Astrocyte (in vitro differentiated cells and primary cell): ENCODE results near the gene MAP6D1. TPM values are rescaled to one million over a fixed set of nuclear protein-coding genes. Genes with fewer than 3 reads are reported as not detected.

ENCODE experiments used
- DNase-seq: peaks from one replicate; pipeline ENCODE4 v3.0.0-alpha.2; 2010; ENCODE audit warnings: low read depth
- FAIRE-seq: peaks from 2 replicates; lab custom pipeline; 2011; peaks lifted over from hg19 to GRCh38; lab: Jason Lieb, UNC
- H2AFZ ChIP-seq: 2 replicates; pipeline ENCODE4 v1.6.0; 2012; ENCODE audit warnings: low read depth, low read length, inconsistent platforms
- H3K27ac ChIP-seq: 2 replicates; pipeline ENCODE4 v1.5.1; 2011; ENCODE audit warnings: low read depth, low read length, inconsistent platforms
- H3K27me3 ChIP-seq: 2 replicates; pipeline ENCODE4 v1.6.0; 2011; ENCODE audit warnings: low read length, inconsistent platforms; ENCODE audit not compliant: insufficient read depth
- H3K36me3 ChIP-seq: 2 replicates; pipeline ENCODE4 v1.5.1; 2011; ENCODE audit warnings: low read length, inconsistent platforms; ENCODE audit not compliant: insufficient read depth
- H3K4me1 ChIP-seq: 2 replicates; pipeline ENCODE4 v1.5.1; 2011; ENCODE audit warnings: low read length, inconsistent platforms; ENCODE audit not compliant: insufficient read depth
- H3K4me2 ChIP-seq: 2 replicates; pipeline ENCODE4 v1.6.0; 2012; ENCODE audit warnings: low read length, inconsistent platforms
- H3K4me3 ChIP-seq: 2 replicates; pipeline ENCODE4 v1.5.1; 2011; ENCODE audit warnings: low read depth, mild to moderate bottlenecking, low read length, inconsistent platforms; ENCODE audit not compliant: insufficient read depth
- H3K79me2 ChIP-seq: 2 replicates; pipeline ENCODE4 v1.6.0; 2012; ENCODE audit warnings: mild to moderate bottlenecking, low read length, inconsistent platforms; ENCODE audit not compliant: insufficient read depth
- H3K9ac ChIP-seq: 2 replicates; pipeline ENCODE4 v1.6.0; 2012; ENCODE audit warnings: mild to moderate bottlenecking, low read length, inconsistent platforms
- H3K9me3 ChIP-seq: 2 replicates; pipeline ENCODE4 v1.5.1; 2012; ENCODE audit warnings: low read depth, mild to moderate bottlenecking, low read length, inconsistent platforms; ENCODE audit not compliant: insufficient read depth
- H4K20me1 ChIP-seq: 2 replicates; pipeline ENCODE4 v1.6.0; 2012; ENCODE audit warnings: low read length, inconsistent platforms; ENCODE audit not compliant: insufficient read depth
- H3K27ac Mint-ChIP-seq: one replicate; pipeline ENCODE4 v1.8.0; 2021; ENCODE audit warnings: mild to moderate bottlenecking, mixed read lengths; ENCODE audit not compliant: unreplicated experiment
- H3K27me3 Mint-ChIP-seq: one replicate; pipeline ENCODE4 v1.8.0; 2021; ENCODE audit warnings: low read depth, mixed read lengths; ENCODE audit not compliant: unreplicated experiment
- H3K36me3 Mint-ChIP-seq: one replicate; pipeline ENCODE4 v1.8.0; 2021; ENCODE audit warnings: low read depth, mixed read lengths; ENCODE audit not compliant: unreplicated experiment
- H3K4me1 Mint-ChIP-seq: one replicate; pipeline ENCODE4 v1.8.0; 2021; ENCODE audit warnings: low read depth, mixed read lengths; ENCODE audit not compliant: unreplicated experiment
- H3K4me3 Mint-ChIP-seq: one replicate; pipeline ENCODE4 v1.8.0; 2021; ENCODE audit warnings: mild to moderate bottlenecking, moderate library complexity, mixed read lengths; ENCODE audit not compliant: unreplicated experiment
- H3K9me3 Mint-ChIP-seq: one replicate; pipeline ENCODE4 v1.8.0; 2021; ENCODE audit warnings: mild to moderate bottlenecking, mixed read lengths; ENCODE audit not compliant: unreplicated experiment
- EZH2 ChIP-seq: IDR thresholded peaks from 2 replicates; pipeline ENCODE4 v1.6.1; 2012; ENCODE audit warnings: mild to moderate bottlenecking, low read length, inconsistent platforms; ENCODE audit not compliant: insufficient read depth
- total RNA-seq: library from RNA; stranded (reverse); gene quantifications from 2 replicates; pipeline ENCODE4 v1.2.1, GENCODE V29; 2021
- TF ChIP-seq, protein P1 (sequence below): IDR thresholded peaks from 2 replicates; pipeline ENCODE4 v1.5.1; 2011; ENCODE audit warnings: low read depth, mild to moderate bottlenecking, inconsistent platforms, low read length, moderate library complexity; ENCODE audit not compliant: insufficient read depth

Gene MAP6D1
- total RNA-seq, 1 donor from 2014 or later, result 4.6 TPM

DNA sequence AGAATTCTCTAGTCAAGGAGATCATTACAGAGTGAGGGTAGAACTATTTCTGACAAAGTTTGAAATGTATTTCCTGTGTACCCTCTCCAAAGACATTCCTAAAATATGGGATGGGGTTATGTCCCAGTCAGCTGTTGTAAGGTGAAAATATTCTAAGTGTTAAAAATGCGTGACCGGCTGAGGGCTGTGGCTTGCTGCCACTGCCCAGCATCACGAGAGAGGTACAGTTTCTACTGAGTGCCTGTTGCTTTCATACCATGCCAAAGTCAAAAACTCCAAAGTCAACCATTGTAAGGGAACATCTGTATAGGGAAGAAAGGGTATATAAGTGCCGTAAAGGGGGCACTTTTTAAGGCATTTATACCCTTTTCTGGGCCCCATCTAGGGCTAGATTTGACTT is 30.9 kb downstream of the MAP6D1 start:
- H3K27ac Mint-ChIP-seq, result no peak overlapping the region
- no peak for TF ChIP-seq EZH2
- TF ChIP-seq, protein P1, sequence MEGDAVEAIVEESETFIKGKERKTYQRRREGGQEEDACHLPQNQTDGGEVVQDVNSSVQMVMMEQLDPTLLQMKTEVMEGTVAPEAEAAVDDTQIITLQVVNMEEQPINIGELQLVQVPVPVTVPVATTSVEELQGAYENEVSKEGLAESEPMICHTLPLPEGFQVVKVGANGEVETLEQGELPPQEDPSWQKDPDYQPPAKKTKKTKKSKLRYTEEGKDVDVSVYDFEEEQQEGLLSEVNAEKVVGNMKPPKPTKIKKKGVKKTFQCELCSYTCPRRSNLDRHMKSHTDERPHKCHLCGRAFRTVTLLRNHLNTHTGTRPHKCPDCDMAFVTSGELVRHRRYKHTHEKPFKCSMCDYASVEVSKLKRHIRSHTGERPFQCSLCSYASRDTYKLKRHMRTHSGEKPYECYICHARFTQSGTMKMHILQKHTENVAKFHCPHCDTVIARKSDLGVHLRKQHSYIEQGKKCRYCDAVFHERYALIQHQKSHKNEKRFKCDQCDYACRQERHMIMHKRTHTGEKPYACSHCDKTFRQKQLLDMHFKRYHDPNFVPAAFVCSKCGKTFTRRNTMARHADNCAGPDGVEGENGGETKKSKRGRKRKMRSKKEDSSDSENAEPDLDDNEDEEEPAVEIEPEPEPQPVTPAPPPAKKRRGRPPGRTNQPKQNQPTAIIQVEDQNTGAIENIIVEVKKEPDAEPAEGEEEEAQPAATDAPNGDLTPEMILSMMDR, result no peak

GRCh38 chr3:183792976-183793375 is 32.4 kb downstream of the MAP6D1 start:
- Mint-ChIP-seq H3K36me3 (peaks cover 13% of the 10 kb centered on the region), H3K27me3 (no peaks in the 10 kb centered on the region), H3K27ac (no peak overlapping the region), H3K4me1 (no peaks in the 10 kb centered on the region), H3K9me3 (no peaks in the 10 kb centered on the region), H3K4me3 (no peak overlapping the region)
- Histone ChIP-seq H3K9ac (no peak overlapping the region), H3K79me2 (peaks cover 22% of the 10 kb centered on the region), H3K4me3 (no peak overlapping the region), H3K27me3 (no peaks in the 10 kb centered on the region), H3K4me1 (no peaks in the 10 kb centered on the region), H2AFZ (no peak overlapping the region), H4K20me1 (peaks cover 29% of the 10 kb centered on the region), H3K27ac (no peak overlapping the region), H3K4me2 (no peak overlapping the region), H3K9me3 (no peaks in the 10 kb centered on the region), H3K36me3 (peaks cover 40% of the 10 kb centered on the region)
- DNase-seq, result no peak
- FAIRE-seq, result no peak
- TF ChIP-seq, protein P1, result no peak
- no peak for TF ChIP-seq EZH2

More for the DNA sequence above, 30.9 kb downstream of the MAP6D1 start:
- no peak overlapping the region for H3K4me3 ChIP-seq
- no peaks in the 10 kb centered on the region for H3K9me3 ChIP-seq
- H3K9me3 Mint-ChIP-seq, result no peaks in the 10 kb centered on the region
- H3K36me3 ChIP-seq, result peaks cover 38% of the 10 kb centered on the region
- H3K27ac ChIP-seq, result no peak overlapping the region
- H2AFZ ChIP-seq, result no peak overlapping the region
- no peaks in the 10 kb centered on the region for H3K27me3 ChIP-seq
- no peaks in the 10 kb centered on the region for H3K4me1 Mint-ChIP-seq
- no peak overlapping the region for H3K9ac ChIP-seq
- H3K27me3 Mint-ChIP-seq, result no peaks in the 10 kb centered on the region
- H3K4me3 Mint-ChIP-seq, result no peak overlapping the region
- FAIRE-seq (no peak), DNase-seq (no peak)
- H3K79me2 ChIP-seq, result peaks cover 11% of the 10 kb centered on the region
- peaks cover 17% of the 10 kb centered on the region for H4K20me1 ChIP-seq
- H3K4me1 ChIP-seq, result no peaks in the 10 kb centered on the region
- no peak overlapping the region for H3K4me2 ChIP-seq
- peaks cover 20% of the 10 kb centered on the region for H3K36me3 Mint-ChIP-seq

DNA sequence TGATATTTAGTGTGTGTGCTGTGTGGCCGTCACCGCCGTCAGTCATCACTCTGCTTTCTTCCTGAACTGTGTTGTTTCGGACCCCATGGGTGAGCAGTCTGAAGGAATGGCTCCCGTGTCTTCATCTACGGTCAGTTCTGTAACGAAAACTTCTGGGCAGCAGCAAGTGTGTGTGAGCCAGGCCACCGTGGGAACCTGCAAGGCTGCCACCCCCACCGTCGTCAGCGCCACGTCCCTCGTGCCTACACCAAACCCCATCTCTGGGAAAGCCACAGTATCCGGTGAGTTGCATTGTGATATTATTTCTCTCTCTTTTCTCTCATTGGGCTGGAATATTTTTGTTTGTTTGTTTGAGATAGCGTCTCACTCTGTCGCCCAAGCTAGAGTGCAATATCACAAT is 34.7 kb downstream of the MAP6D1 start:
- Histone ChIP-seq H3K79me2 (peaks cover 27% of the 10 kb centered on the region), H2AFZ (no peak overlapping the region), H3K36me3 (peaks cover 52% of the 10 kb centered on the region), H3K9me3 (no peaks in the 10 kb centered on the region), H3K4me1 (no peaks in the 10 kb centered on the region), H3K27ac (no peak overlapping the region), H3K27me3 (no peaks in the 10 kb centered on the region), H3K4me2 (no peak overlapping the region), H3K4me3 (no peak overlapping the region), H3K9ac (no peak overlapping the region), H4K20me1 (peaks cover 29% of the 10 kb centered on the region)
- no peaks in the 10 kb centered on the region for H3K4me1 Mint-ChIP-seq
- H3K27ac Mint-ChIP-seq, result peak overlapping the region; percentile 70
- no peak for TF ChIP-seq EZH2
- TF ChIP-seq, protein P1, result no peak
- no peak for FAIRE-seq
- no peaks in the 10 kb centered on the region for H3K27me3 Mint-ChIP-seq
- no peaks in the 10 kb centered on the region for H3K9me3 Mint-ChIP-seq
- H3K36me3 Mint-ChIP-seq, result peaks cover 21% of the 10 kb centered on the region
- no peak for DNase-seq
- no peak overlapping the region for H3K4me3 Mint-ChIP-seq
